ENCODE results near the gene VSIG10. TPM values are rescaled to one million over a fixed set of nuclear protein-coding genes. Genes with fewer than 3 reads are reported as not detected.
A peak's percentile ranks its signal among the peaks of the same experiment; 100 is the strongest.

VSIG10 gene
- total RNA-seq, 4 donors from 2014 or later, result 20.4 to 25.9 (median 23.6) TPM

GRCh38 chr12:118017926-118018325, 85.9 kb downstream of the VSIG10 start:
- Histone ChIP-seq H3K4me3 (no peak overlapping the region), H3K27ac (no peak overlapping the region), H3K9me3 (no peaks in the 10 kb centered on the region), H3K36me3 (peaks cover 30% of the 10 kb centered on the region), H3K4me1 (peaks cover 21% of the 10 kb centered on the region), H3K27me3 (no peaks in the 10 kb centered on the region)
- DNase-seq (ENCODE audit: low spot score in 2 of 2), result no peak
- TF ChIP-seq EP300 (IDR thresholded peaks at IDR 0.05) (no peak), POLR2A (IDR thresholded peaks at IDR 0.05) (no peak)

GRCh38 chr12:118016424-118017264, 87.2 kb downstream of the VSIG10 start, which contains the start of gene RFC5:
Gene RFC5, plus strand, starts transcription at chr12:118016703. Its CDS starts 125 bp downstream, at chr12:118016828.
- Histone ChIP-seq H3K36me3 (peaks cover 22% of the 10 kb centered on the region), H3K9me3 (no peaks in the 10 kb centered on the region), H3K4me1 (peaks cover 21% of the 10 kb centered on the region), H3K4me3 (peak within 1 kb of the TSS; percentile 82), H3K27me3 (no peaks in the 10 kb centered on the region), H3K27ac (no peak within 1 kb of the TSS)
- DNase-seq (ENCODE audit: low spot score in 2 of 2), result peak; percentile 98 to 99
- WGBS, result under 1% methylated on average over 29 of the region's 61 CpGs
- TF ChIP-seq POLR2AphosphoS5 (IDR thresholded peaks at IDR 0.05) (peak in 1 of 3 donors; percentile 74), EP300 (IDR thresholded peaks at IDR 0.05) (no peak)

GRCh38 chr12:118015944-118016343, 87.9 kb downstream of the VSIG10 start:
- Histone ChIP-seq H3K27ac (no peak overlapping the region), H3K9me3 (no peaks in the 10 kb centered on the region), H3K4me3 (peak overlapping the region; percentile 82), H3K4me1 (peaks cover 21% of the 10 kb centered on the region), H3K27me3 (no peaks in the 10 kb centered on the region), H3K36me3 (peaks cover 19% of the 10 kb centered on the region)
- WGBS, result 38% methylated on average over 9 of the region's 9 CpGs
- no peak for DNase-seq (ENCODE audit: low spot score in 2 of 2)
- TF ChIP-seq EP300 (IDR thresholded peaks at IDR 0.05) (no peak), CTCF (IDR thresholded peaks at IDR 0.05) (no peak), POLR2AphosphoS5 (IDR thresholded peaks at IDR 0.05) (no peak), POLR2A (IDR thresholded peaks at IDR 0.05) (no peak)

GRCh38 chr12:118015306-118015705, 88.5 kb downstream of the VSIG10 start:
- no peak for DNase-seq (ENCODE audit: low spot score in 2 of 2)
- Histone ChIP-seq H3K36me3 (peaks cover 12% of the 10 kb centered on the region), H3K4me3 (no peak overlapping the region), H3K27ac (no peak overlapping the region), H3K27me3 (no peaks in the 10 kb centered on the region), H3K9me3 (no peaks in the 10 kb centered on the region), H3K4me1 (peaks cover 21% of the 10 kb centered on the region)
- no peak for TF ChIP-seq CTCF (IDR thresholded peaks at IDR 0.05)
- no peak for TF ChIP-seq POLR2A (IDR thresholded peaks at IDR 0.05)
- no peak for TF ChIP-seq POLR2AphosphoS5 (IDR thresholded peaks at IDR 0.05)
- no peak for TF ChIP-seq EP300 (IDR thresholded peaks at IDR 0.05)
- 100% methylated on average over 2 of the region's 2 CpGs for WGBS

Other genes starting within 250 kb of the VSIG10 start
- gene KSR2, start 135.0 kb downstream of the VSIG10 start, total RNA-seq, result under 1 TPM in 3 of 4 donors, not detected in 1; 0.24 to 0.39 (median 0.38) TPM
- gene RFC5, start 87.3 kb downstream of the VSIG10 start, total RNA-seq, result 10 to 100 TPM in 2 of 4 donors, 1 to 10 TPM in 2; 9.0 to 14.0 (median 10.7) TPM
- 10 to 100 TPM; 46.0 to 74.3 (median 60.7) TPM for gene WSB2, start 42.8 kb downstream of the VSIG10 start, total RNA-seq
- 100 to 1,000 TPM; 260 to 443 (median 311) TPM for gene PEBP1, start 32.1 kb upstream of the VSIG10 start, total RNA-seq

Data from suprapubic skin (tissue), 4 donors.